Stimulated activated naive CD8-positive, alpha-beta T cell treated with anti-CD3 and anti-CD28 coated beads, Interleukin-15, Interleukin-2, amounts not matched to agents 100 U/mL and 50 U/mL, for 24 hours (primary cell): ENCODE data around the gene GRIPAP1.
"Not testable (repeated sequence)": the region's sequence is repeated elsewhere in the genome, so short reads cannot be mapped to it uniquely, and the experiment has no call there.

ENCODE experiments used
- ATAC-seq: fragments of 150-1000 bp; cut with Tn5 transposase; one replicate; pipeline ENCODE4 v1.10.0; 2021
- DNase-seq: peaks from one replicate; pipeline ENCODE4 v3.0.0; 2021

GRIPAP1 gene

DNA sequence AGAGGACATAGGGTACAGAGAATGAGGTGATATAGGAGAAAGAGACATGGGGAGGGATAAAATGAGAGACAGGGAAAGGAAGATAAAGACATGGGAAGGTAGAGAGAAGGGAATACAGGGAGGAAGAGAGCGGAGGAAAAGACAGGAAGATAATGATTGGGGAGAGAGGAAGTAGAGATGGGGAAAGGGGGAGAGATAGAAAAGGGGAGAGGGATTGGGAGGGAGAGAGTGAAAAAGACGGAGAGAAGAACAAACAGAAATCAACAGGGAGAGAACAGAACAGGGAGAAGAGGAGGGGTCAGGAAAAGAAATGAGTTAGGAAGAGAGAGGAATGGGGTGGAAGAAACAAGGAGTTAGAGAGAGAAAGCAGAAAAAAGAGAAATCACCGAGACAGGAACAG lies 4.6 kb downstream of the GRIPAP1 start:
- no peak for DNase-seq
- ATAC-seq: no peak

- DNase-seq (no peak), ATAC-seq (no peak)
These were observed 5.1 kb downstream of the GRIPAP1 start for GRCh38 chrX:48996969-48997368.

DNA sequence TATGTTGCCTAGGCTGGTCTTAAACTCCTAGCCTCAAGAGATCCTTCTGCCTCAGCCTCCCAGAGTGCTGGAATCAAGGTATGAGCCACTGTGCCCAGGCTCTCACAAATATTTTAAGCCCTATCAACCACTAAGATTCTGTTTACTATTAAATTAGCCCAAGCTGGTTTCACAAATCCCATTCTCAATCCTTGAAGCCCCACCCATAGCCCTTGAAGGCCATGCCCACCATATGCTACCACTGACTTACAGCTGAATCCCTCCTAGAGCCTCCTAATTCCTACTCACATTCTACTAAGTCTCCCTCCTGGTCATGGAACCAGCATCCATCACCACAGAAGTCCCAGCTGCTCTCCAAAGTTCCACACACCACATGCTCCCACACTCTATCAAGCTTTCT lies 9.7 kb downstream of the GRIPAP1 start:
- ATAC-seq: no peak
- no peak for DNase-seq

- DNase-seq (no peak), ATAC-seq (no peak)
These were observed 12.6 kb downstream of the GRIPAP1 start for GRCh38 chrX:48989483-48989882.

DNA sequence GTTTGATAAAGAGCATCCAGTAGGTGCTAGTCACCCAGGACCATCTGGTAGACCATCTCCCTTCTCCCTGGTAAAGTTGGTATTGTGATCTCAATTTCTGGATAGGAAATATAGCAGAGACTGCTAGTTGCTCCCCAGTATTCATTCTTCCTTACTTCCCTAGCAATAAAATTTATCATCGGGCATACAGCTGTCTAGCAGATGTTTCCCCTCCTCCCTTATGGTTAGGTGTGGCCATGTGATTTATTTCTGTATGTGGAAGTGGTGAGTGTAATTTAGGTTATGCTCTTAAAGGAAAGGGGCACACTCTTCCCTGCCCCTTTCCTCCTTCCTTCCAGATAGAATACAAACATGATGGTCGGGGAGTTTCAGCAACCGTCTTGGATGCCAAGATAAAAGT lies 18.2 kb downstream of the GRIPAP1 start:
- ATAC-seq (no peak), DNase-seq (no peak)

DNA sequence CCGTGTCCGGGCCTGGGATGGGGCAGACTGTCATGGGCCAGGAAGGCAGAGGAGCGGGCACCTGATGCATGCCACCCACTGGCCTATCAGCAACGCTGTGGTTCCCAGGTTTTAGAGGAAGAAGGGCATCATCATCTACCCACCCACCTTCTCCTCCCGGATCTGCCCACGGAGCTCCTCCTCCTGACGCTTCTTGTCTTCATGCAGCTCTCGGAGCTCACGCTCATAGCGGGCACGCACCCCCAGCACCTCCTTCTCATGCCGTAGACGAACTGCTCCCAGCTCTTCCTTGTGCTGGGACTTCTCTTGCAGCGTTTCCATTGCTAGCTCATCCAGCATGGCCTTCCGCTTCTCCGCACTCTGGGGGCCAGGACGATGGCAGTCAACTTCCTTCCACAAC lies 19.0 kb downstream of the GRIPAP1 start:
- DNase-seq (no peak), ATAC-seq (no peak)

GRCh38 chrX:48981178-48981577 lies 20.9 kb downstream of the GRIPAP1 start:
- DNase-seq (no peak), ATAC-seq (no peak)

DNA sequence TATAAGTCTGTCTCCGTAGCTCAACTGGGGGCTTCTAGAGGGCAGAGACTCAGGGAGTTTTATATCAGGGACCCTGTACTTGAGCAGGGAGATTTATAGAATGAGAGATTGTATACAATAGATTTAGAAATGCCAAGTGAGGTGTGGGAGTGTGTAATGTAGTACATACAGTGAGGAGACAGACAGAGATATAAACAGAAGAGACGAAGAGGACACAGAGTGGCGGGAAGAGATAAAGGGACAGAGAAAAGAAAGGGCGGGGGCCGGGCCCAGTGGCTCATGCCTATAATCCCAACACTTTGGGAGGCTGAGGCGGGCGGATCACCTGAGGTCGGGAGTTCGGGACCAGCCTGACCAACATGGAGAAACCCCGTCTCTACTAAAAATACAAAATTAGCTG lies 21.7 kb downstream of the GRIPAP1 start:
- ATAC-seq, DNase-seq: not testable (repeated sequence)

GRCh38 chrX:48978226-48978625 lies 23.8 kb downstream of the GRIPAP1 start:
- no peak for DNase-seq
- ATAC-seq: no peak

GRCh38 chrX:48976086-48976485 lies 26.0 kb downstream of the GRIPAP1 start:
- DNase-seq (no peak), ATAC-seq (no peak)

DNA sequence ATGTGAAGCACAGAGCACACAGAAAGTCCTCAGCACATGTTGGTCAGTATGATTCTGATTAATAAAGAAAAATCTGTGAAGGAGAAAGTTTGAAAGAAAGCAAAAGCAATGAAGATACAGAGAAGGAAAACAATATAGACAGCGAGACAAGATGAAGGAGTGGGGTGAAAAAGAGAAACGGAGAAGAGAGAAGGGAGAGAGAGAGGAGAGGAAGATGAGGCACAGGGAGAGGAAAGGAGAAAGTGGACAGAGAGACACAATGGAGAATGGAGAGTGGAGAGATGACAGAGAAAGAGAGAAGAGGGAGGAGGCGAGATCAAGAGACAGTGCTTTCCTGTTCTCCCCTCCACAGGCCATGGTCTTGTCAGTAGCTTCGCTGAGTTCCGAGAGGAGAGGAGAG lies 26.5 kb downstream of the GRIPAP1 start:
- no peak for DNase-seq
- no peak for ATAC-seq

- ATAC-seq (no peak), DNase-seq (no peak)
These were observed 27.0 kb downstream of the GRIPAP1 start for GRCh38 chrX:48975041-48975440.

GRCh38 chrX:48974574-48974973 lies 27.5 kb downstream of the GRIPAP1 start:
- ATAC-seq (no peak), DNase-seq (no peak)

DNA sequence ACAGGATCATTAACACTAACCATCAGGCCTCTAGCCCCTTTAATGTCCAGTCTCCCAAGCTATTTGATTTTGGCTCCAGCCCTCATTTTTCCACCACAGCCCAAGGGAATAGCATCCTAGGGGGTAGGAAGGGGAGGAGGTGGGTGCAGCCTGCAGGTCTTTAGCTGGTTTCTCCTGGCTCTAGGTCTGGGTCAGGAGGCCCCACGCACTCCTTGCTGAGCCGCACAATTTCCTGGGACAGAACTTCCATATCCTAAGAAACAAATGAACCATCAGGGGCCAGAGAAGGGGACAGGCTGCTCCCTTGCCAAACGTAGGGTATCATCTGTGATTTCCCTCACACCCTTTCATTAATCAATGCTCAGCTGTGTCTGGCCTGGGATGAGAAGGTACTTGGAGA lies 28.0 kb downstream of the GRIPAP1 start:
- no peak for ATAC-seq

GRCh38 chrX:48972220-48973164 lies 29.6 kb downstream of the GRIPAP1 start:
- peak; percentile 64 for ATAC-seq
- DNase-seq: peak; percentile 16

More for the DNA sequence above, 28.0 kb downstream of the GRIPAP1 start:
- no peak for DNase-seq

DNA sequence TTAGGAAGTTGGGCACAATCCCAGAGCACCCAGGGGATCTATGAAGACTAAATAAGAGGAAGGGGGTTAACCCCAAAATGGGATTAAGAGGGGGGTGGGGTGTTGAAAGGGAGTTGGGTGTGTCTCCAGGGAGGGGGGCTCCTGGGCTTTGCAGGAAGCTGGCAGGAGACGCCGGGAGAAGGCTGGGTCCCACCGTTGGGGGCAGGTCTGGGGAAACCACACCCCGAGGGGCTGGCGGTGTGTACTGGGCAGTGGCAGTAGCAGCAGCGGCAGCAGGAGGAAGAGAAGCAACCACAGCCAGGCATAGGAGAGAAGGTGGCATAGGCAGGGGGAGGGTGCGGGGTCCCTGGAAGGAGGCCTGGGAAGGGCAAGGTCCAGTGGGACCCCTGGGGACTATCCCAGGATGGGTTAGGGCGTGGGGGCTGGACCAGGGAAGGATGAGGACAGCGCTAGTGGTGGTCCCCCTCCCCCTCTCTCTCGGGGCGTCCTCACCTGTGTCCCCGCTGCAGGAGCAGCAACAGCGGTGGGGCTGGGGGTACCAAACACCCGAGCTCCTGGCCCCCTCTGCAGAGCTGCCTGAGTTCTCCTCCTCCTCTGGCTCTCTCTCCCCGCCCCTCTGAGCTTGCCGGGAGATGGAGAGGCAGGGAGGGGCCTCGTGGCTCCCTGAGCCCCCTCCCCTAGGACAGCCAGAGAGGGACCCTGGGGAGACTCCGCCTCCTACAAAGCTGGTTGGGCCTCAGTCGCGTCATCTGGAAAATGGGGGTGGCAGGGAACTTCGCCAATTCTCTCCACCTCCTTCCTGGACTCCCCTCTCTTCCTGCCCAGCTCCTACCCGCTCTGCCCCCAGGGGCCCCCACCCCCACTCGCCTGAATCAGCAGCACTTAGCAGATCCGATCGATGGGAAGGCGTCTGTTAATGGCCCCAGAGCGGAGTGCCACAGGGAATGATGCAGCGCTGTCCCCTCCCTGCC lies 30.5 kb downstream of the GRIPAP1 start, which contains the start of gene KCND1:
KCND1 (minus strand) TSS at position 596 of the 971 bp plus-strand sequence. CDS start 1,573 bp downstream, outside the sequence.
- peak; percentile 55 for ATAC-seq
- DNase-seq: peak; percentile 10

GRCh38 chrX:48969471-48969870 lies 32.6 kb downstream of the GRIPAP1 start:
- DNase-seq (no peak), ATAC-seq (no peak)

- no peak for ATAC-seq
- DNase-seq: no peak
These were observed 33.7 kb downstream of the GRIPAP1 start for GRCh38 chrX:48968377-48968776.

GRCh38 chrX:48966796-48967579 lies 35.1 kb downstream of the GRIPAP1 start:
- ATAC-seq (no peak), DNase-seq (no peak)

DNA sequence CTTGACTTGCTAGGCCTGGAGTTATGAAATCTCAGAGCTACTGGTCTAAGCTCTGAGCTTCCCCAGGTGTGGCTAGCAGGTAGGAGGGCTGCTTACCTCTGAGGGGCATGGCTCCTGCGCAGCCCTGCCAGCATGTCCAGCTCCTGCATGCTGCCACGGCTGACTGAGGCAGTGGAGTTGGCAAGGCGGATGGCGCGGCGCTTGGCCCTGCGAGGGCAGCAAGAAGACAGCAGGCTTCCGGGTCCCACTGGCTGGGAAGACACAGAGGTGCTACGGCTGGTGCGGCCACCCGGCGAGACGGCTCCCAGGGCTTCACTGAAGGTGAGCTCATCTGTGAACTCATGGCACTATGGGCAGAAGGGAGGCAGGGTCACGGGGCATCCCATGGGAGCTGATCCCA lies 36.1 kb downstream of the GRIPAP1 start:
- no peak for DNase-seq
- no peak for ATAC-seq

DNA sequence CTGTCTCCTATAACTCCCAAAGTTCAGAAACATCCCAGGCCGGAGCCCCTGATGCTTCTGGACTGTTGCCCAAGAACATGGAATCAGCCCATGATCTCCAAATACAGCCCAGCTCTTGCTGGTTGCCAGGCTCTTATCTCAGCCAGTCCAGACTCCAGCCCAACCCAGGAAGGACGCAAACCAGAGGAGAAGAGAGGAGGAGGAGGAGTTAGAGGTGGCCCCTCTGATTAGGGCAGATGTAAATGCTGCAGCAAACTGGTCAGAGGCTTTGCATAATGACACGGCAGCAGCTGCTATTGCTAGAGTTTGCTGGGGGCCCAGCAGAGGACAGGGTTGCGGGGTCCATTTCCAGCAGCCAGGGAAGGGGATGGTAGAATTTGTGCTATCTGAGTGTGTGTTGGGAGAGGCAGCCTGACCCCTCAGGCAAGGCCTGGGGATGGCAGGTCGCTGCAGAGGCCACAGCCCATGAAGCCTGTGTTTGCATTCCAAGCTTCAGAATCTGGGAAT lies 40.4 kb downstream of the GRIPAP1 start:
- DNase-seq (no peak), ATAC-seq (no peak)

DNA sequence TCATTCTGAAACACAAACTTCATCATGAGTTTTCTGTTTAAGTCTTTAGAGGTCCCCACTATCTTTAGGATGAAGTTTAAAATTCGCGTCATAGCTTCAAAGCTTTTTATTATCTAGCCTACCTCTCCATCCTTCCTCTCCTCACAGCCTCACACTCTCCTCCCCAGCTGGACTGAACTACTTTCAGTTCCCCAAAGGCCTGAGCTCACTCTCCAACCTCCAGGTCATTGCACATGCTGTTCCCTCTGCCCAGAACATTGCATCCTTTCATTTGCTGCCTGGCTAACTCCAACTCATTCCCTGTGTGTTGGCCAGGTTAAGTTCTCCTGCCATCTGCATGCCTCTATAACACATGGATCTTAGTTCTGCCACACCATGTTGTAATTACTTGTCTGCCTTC lies 41.8 kb downstream of the GRIPAP1 start:
- ATAC-seq (no peak), DNase-seq (no peak)
